Measurements from ENCODE around the gene CLCN6.

The CLCN6 gene

GRCh38 chr1:11831945-11832725 lies 26.1 kb downstream of the CLCN6 start:
- no peak for DNase-seq

- DNase-seq: no peak
Measured at GRCh38 chr1:11833497-11833896, 27.5 kb downstream of the CLCN6 start.

- no peak for DNase-seq
Measured at GRCh38 chr1:11833900-11834299, 27.9 kb downstream of the CLCN6 start.

DNA sequence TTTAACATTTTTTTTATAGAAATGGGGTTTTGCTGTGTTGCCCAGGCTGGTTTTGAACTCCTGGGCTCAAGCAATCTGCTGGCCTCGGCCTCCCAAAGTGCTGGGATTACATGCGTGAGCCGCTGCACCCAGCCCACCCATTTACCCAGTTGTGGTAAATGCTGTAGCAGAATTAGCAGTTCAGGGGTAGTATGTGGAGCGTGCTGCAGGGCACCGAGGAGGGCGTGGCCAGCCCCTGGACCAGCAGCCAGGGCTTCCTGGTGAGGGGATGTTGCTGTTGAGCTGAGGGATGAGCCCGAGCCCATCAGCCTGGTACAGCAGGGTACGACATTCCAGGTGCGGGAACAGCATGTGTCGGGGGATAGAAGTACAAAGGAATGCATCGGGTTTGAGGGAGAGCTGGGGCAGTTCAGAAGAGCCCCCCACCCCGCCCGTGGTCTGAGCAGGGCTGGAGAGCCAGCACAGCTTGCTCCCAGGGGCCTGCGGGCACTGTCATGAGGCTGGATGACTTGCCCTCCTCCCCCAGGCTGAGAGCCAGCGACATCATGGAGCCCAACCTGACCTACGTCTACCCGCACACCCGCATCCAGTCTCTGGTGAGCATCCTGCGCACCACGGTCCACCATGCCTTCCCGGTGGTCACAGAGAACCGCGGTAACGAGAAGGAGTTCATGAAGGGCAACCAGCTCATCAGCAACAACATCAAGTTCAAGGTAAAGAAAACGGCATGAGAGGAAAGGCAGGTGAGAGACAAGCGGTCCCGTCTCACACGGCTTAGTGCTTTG lies 29.6 kb downstream of the CLCN6 start:
- no peak for DNase-seq

DNA sequence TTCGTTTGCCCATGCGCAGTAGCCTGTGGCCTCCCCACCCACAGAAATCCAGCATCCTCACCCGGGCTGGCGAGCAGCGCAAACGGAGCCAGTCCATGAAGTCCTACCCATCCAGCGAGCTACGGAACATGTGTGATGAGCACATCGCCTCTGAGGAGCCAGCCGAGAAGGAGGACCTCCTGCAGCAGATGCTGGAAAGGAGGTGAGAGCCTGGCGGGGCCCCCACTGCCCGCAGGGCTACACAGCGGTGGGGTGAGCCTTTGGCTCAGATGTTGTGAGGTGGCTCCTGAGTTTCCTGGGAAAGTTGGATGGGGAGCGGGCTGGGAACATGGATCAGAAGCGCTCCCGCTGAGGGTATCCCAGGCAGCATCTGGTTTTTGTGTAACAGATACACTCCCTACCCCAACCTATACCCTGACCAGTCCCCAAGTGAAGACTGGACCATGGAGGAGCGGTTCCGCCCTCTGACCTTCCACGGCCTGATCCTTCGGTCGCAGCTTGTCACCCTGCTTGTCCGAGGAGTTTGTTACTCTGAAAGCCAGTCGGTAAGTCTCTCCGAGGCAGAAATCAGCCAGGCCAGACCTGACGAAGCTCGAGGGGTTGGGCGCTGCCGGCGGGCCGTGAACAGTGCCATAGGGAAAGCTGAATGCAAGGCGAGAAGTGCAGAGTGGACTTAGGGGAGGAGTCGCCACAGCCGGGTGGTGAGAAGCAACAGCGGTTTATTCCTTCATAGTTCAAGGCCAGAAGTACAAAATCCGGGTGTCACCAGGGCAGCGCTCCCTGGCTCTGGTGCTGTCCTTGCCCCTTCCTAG lies 31.2 kb downstream of the CLCN6 start:
- no peak for DNase-seq

- DNase-seq: no peak
Measured at GRCh38 chr1:11837767-11838348, 31.9 kb downstream of the CLCN6 start.

DNA sequence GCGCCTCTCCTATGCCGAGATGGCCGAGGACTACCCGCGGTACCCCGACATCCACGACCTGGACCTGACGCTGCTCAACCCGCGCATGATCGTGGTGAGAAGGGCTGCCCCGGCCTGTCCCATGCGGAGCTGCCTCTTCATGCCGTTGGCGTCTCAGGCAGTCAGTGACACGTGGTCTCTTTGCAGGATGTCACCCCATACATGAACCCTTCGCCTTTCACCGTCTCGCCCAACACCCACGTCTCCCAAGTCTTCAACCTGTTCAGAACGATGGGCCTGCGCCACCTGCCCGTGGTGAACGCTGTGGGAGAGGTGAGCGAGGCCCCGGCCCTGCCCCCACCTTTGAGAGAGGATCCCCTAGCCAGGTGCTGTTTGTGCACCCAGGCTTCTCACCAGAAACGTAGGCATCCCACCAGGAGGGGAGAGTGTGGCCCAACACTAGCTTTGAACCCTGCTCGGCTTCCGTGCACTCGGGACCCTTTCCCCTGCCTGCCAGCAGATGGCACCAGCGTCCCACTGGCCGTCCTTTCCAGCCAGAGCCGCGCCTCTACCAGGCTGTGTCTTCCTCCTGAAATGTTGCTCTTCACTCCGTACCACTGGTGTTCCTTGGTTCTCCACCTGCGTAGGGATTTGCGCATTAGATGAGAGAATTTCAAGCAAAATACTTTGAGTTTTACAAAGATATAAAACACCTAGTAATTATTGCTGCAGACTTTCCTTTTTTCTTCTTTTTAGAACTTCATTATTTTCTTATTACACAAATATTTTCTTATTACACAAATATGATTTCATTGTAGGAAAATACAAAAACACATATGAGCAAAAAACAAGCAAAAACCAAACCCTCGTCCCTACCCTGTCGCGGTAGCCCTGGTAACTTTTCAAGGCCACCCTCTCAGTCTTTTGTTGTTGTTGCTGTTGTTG lies 32.6 kb downstream of the CLCN6 start:
- DNase-seq: peak; percentile 81

GRCh38 chr1:11839727-11840705 lies 34.0 kb downstream of the CLCN6 start:
- no peak for DNase-seq

- DNase-seq: no peak
Measured at GRCh38 chr1:11841245-11842153, 35.5 kb downstream of the CLCN6 start.

GRCh38 chr1:11842154-11843041 lies 36.4 kb downstream of the CLCN6 start:
- DNase-seq: no peak

- DNase-seq: no peak
Measured at GRCh38 chr1:11845641-11846335, 39.8 kb downstream of the CLCN6 start.

- no peak for DNase-seq
Measured at GRCh38 chr1:11847667-11848372, 41.8 kb downstream of the CLCN6 start, which contains the start of gene NPPA. Gene NPPA, minus strand, starts transcription at chr1:11847783. Its CDS starts 99 bp downstream, at chr1:11847684.

DNA sequence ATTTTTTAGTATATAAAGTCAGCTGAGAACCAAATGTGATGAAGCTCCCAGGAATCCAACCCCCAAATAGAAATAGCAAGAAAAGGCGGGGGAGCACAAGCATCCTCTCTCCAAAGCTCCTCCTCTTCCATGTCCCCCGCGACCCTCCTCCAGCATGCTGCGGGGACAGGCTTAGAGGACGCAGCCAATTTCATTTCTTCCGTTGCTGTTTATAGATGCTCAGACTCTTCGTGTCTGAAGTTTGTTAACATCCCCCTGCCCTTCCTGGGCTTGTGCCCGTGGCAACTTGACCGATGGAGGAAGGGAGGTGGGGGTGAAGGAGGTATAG lies 42.3 kb downstream of the CLCN6 start:
- DNase-seq: no peak

GRCh38 chr1:11850156-11850555 lies 44.2 kb downstream of the CLCN6 start:
- no peak for DNase-seq

DNA sequence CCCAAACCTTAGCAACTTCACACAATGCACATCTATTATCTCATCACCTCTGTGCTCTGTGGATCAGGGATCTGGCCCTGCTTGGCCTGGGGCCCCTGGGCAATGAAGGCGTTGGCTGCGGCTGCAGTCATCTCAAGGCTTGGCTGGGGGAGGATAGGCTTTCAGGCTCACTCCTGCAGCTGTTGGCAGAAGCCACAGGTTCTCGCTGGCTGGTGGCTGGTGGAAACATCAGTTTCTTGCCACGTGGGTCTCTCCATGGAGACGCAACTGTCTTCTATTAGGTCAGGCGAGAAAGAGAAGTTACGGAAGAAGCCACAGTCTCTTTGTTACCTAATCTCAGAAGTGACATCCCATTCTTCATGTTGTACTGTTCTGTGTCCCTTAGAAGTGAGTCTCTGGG lies 45.2 kb downstream of the CLCN6 start:
- DNase-seq: no peak

DNA sequence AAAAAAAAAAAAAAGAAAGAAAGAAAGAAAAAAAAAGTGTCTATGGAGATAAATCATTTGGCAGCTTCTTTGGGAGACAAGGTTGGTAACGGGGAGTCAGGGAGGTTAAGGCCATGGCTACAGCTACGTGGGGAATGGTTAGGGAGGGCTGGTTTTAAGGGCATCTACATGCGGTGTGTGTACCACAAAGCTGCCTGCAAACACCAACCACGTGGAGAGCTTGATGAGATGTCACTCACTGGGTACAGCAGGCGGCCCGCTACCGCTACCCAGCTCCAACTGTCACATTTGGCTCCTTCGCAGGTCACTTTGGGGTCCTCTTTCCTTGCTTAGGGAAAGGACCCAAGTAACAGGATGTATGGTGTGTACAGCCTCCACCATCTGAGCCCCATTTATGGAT lies 48.5 kb downstream of the CLCN6 start:
- no peak for DNase-seq

- no peak for DNase-seq
Measured at GRCh38 chr1:11855430-11855829, 49.4 kb downstream of the CLCN6 start.

Measured in CD4-positive, alpha-beta T cell treated with Interleukin-17A for 4 hours (primary cell).